HepG2 (cell line): ENCODE measurements around the gene COL25A1. TPM values are rescaled to one million over a fixed set of nuclear protein-coding genes. Genes with fewer than 3 reads are reported as not detected.

ENCODE experiments used
- ATAC-seq: fragments of 200-7000 bp; cut with Tn5 transposase; 3 replicates; pipeline ENCODE4 v1.9.1; 2020; ENCODE audit warnings: mild to moderate bottlenecking, moderate library complexity
- BruUV-seq: library from RNA; stranded (reverse); fragments of 400-500 nt; replicated peaks from 2 replicates; lab custom pipeline; 2021; lab: Mats Ljungman, UMichigan
- CTCF ChIA-PET: fragments of 300-600 bp; formaldehyde crosslinking; extraction: SDS; loops from one replicate; lab custom pipeline; 2021; ENCODE audit warnings: low total read pairs, inconsistent platforms, low intra/inter-chr PET ratio; lab: Yijun Ruan, JAX
- POLR2A ChIA-PET: fragments of 350-600 bp; sonication (Branson Sonifier 250); formaldehyde crosslinking; loops from one replicate; lab custom pipeline; 2020; ENCODE audit warnings: antibody characterized with exemption, inconsistent platforms; lab: Yijun Ruan, JAX
- DNase-seq: peaks from one replicate; pipeline ENCODE4 v3.0.0-alpha.2; 2015; ENCODE audit warnings: low spot score
- FAIRE-seq: peaks from 3 replicates; lab custom pipeline; 2011; peaks lifted over from hg19 to GRCh38; lab: Jason Lieb, UNC
- H2AFZ ChIP-seq: one replicate; pipeline ENCODE4 v1.6.1; 2011; ENCODE audit warnings: low read length, inconsistent platforms
- H3K27ac ChIP-seq: fragments of 300-600 bp; 3 replicates; pipeline ENCODE4 v1.8.0; 2011; ENCODE audit warnings: mixed run types, mild to moderate bottlenecking, mixed read lengths, low read length, inconsistent platforms; ENCODE audit not compliant: insufficient read depth; ENCODE audit errors: extremely low read length
- H3K27me3 ChIP-seq, 2 experiments: fragments of 200-600 bp in 1 of 2; 2 replicates in 1 of 2; 3 replicates in 1 of 2; pipeline versions ENCODE4 v1.6.0 to v1.8.0; 2011; ENCODE audit warnings: low read length in 2 of 2, mild to moderate bottlenecking in 2 of 2, moderate library complexity in 2 of 2, inconsistent platforms in 1 of 2; ENCODE audit not compliant: insufficient read depth in 2 of 2, control insufficient read depth in 1 of 2
- H3K36me3 ChIP-seq, 2 experiments: fragments of 200-600 bp in 1 of 2; replicated peaks in 1 of 2; 2 replicates in 1 of 2; 3 replicates in 1 of 2; pipeline versions ENCODE4 v1.5.1 to v1.8.0; 2011; ENCODE audit warnings: low read length in 2 of 2, inconsistent platforms in 1 of 2; ENCODE audit not compliant: insufficient read depth in 2 of 2, control insufficient read depth in 1 of 2
- H3K4me1 ChIP-seq: 2 replicates; pipeline ENCODE4 v1.5.1; 2012; ENCODE audit warnings: low read length, inconsistent platforms; ENCODE audit not compliant: insufficient read depth
- H3K4me2 ChIP-seq: 2 replicates; pipeline ENCODE4 v1.6.0; 2011; ENCODE audit warnings: low read depth, low read length, inconsistent platforms
- H3K4me3 ChIP-seq, 3 experiments: fragments of 200-600 bp in 1 of 3; sonication (generic), shearing (Covaris generic) in 1 of 3; replicated peaks in 1 of 3; 2 replicates each; pipeline ENCODE4 v1.5.1; 2011 to 2016; ENCODE audit warnings: low read length in 3 of 3, inconsistent platforms in 2 of 3, low read depth in 2 of 3, mild to moderate bottlenecking in 2 of 3, control low read depth in 1 of 3, mixed read lengths in 1 of 3; ENCODE audit not compliant: insufficient read depth in 1 of 3
- H3K79me2 ChIP-seq: one replicate; pipeline ENCODE4 v1.6.1; 2011; ENCODE audit warnings: low read length, inconsistent platforms; ENCODE audit not compliant: insufficient read depth
- H3K9ac ChIP-seq: 2 replicates; pipeline ENCODE4 v1.6.0; 2011; ENCODE audit warnings: mild to moderate bottlenecking, low read depth, low read length, inconsistent platforms; ENCODE audit not compliant: insufficient read depth
- H3K9me3 ChIP-seq: 2 replicates; pipeline ENCODE4 v1.5.1; 2012; ENCODE audit warnings: mild to moderate bottlenecking, low read length
- H4K20me1 ChIP-seq: 2 replicates; pipeline ENCODE4 v1.6.0; 2011; ENCODE audit warnings: inconsistent platforms, mild to moderate bottlenecking, low read length, moderate library complexity; ENCODE audit not compliant: insufficient read depth
- CAMTA2 ChIP-seq: sonication (generic); formaldehyde crosslinking; IDR thresholded peaks from 2 replicates; pipeline ENCODE4 v1.4.0; 2020; ENCODE audit warnings: mild to moderate bottlenecking, missing genetic modification reagents, borderline replicate concordance
- DPF2 ChIP-seq: sonication (generic); formaldehyde crosslinking; IDR thresholded peaks from 2 replicates; pipeline ENCODE4 v1.4.0; 2020; ENCODE audit warnings: mild to moderate bottlenecking, low read depth, missing genetic modification reagents, borderline replicate concordance
- HCFC1 ChIP-seq: fragments of 150-350 bp; IDR thresholded peaks from 2 replicates; pipeline ENCODE4 v1.6.1; 2014; ENCODE audit warnings: low read depth, low read length
- MATR3 ChIP-seq: sonication (generic); formaldehyde crosslinking; IDR thresholded peaks from 2 replicates; pipeline ENCODE4 v1.4.0; 2020; ENCODE audit warnings: missing genetic modification reagents
- PITX1 ChIP-seq: sonication (generic); formaldehyde crosslinking; IDR thresholded peaks from 2 replicates; pipeline ENCODE4 v1.5.1; 2020; ENCODE audit warnings: mild to moderate bottlenecking, missing genetic modification reagents
- SIN3A ChIP-seq: IDR thresholded peaks from 2 replicates; pipeline ENCODE4 v1.6.1; 2011; ENCODE audit warnings: low read depth, mild to moderate bottlenecking, control low read depth, low read length, borderline replicate concordance
- SUZ12 ChIP-seq: fragments of 150-350 bp; IDR thresholded peaks from 2 replicates; pipeline ENCODE4 v1.6.1; 2014; ENCODE audit warnings: low read depth, low read length
- TAF1 ChIP-seq: sonication (generic); formaldehyde crosslinking; IDR thresholded peaks from 2 replicates; pipeline ENCODE4 v1.4.0; 2020; ENCODE audit warnings: missing genetic modification reagents
- ZNF138 ChIP-seq: sonication (generic); formaldehyde crosslinking; IDR thresholded peaks from 2 replicates; pipeline ENCODE4 v1.5.0; 2020; ENCODE audit warnings: mild to moderate bottlenecking, low read depth, missing genetic modification reagents
- ZNF20 ChIP-seq: sonication (generic); formaldehyde crosslinking; IDR thresholded peaks from 2 replicates; pipeline ENCODE4 v1.4.0; 2020; ENCODE audit warnings: mild to moderate bottlenecking, moderate library complexity, missing genetic modification reagents
- ZNF337 ChIP-seq: sonication (generic); formaldehyde crosslinking; IDR thresholded peaks from 2 replicates; pipeline ENCODE4 v1.5.1; 2020; ENCODE audit warnings: missing genetic modification reagents, low read depth, mild to moderate bottlenecking, borderline replicate concordance
- ZNF460 ChIP-seq: sonication (generic); formaldehyde crosslinking; IDR thresholded peaks from 2 replicates; pipeline ENCODE4 v1.5.1; 2020; ENCODE audit warnings: missing genetic modification reagents, mild to moderate bottlenecking, borderline replicate concordance
- ZNF496 ChIP-seq: sonication (generic); formaldehyde crosslinking; IDR thresholded peaks from 2 replicates; pipeline ENCODE4 v1.8.1; 2023; ENCODE audit warnings: mild to moderate bottlenecking, moderate library complexity, missing genetic modification reagents; ENCODE audit not compliant: insufficient replicate concordance
- WGBS: methylation state at CpG from one replicate; pipeline ENCODE4 v1.1.6; 2017; ENCODE audit warnings: low lambda C conversion rate; 5-methylcytosine and 5-hydroxymethylcytosine counted together
- in situ Hi-C: cut with HindIII; loops from 2 replicates; pipeline ENCODE4 v1.10.0; 2017; ENCODE audit warnings: low pct_unique_long_range_greater_than_20kb; ENCODE audit not compliant: extremely low pct_ligation_motif_present
- intact Hi-C: fragments of 100-400 bp; cut with micrococcal nuclease; formaldehyde crosslinking; loops from one replicate; pipeline ENCODE4 v1.10.0; 2022; ENCODE audit not compliant: unreplicated experiment
- polyA plus RNA-seq, 8 experiments: library from polyadenylated mRNA; depleted of rRNA in 3 of 8; stranded (reverse) in 7 of 8; unstranded in 1 of 8; fragments of >200 nt; fragmentation: Illumina TruSeq in 4 of 8; extraction: Trizol in 4 of 8; gene quantifications; 2 replicates each; pipeline versions ENCODE4 v1.2.1 to v1.2.3, GENCODE V29; 2011 to 2016; ENCODE audit warnings: low read depth in 4 of 8, missing spikeins in 1 of 8, mixed read lengths in 1 of 8; ENCODE audit not compliant: insufficient read depth in 1 of 8
- total RNA-seq, 5 experiments: library from RNA; depleted of rRNA; stranded (reverse); fragments of >200 nt; fragmentation: Illumina TruSeq; extraction: Trizol; gene quantifications; 2 replicates each; pipeline ENCODE4 v1.2.3, GENCODE V29; 2016; ENCODE audit warnings: low read depth in 1 of 5
- TF ChIP-seq, protein P1 (sequence below): sonication (generic); formaldehyde crosslinking; IDR thresholded peaks from 2 replicates; pipeline ENCODE4 v1.4.0; 2020; ENCODE audit warnings: missing genetic modification reagents

Gene COL25A1
- total and polyA plus RNA-seq, 2 of the 13 experiments (the other 11 are each of a cell fraction or from before 2014, with no cell fraction given): not detected

GRCh38 chr4:109231331-109231730, 71.1 kb downstream of the COL25A1 start:
- no TSS peak for BruUV-seq

More at GRCh38 chr4:109231331-109231730, 71.1 kb downstream of the COL25A1 start:
- H3K4me1 ChIP-seq: no peaks in the 10 kb centered on the region
- H3K27me3 ChIP-seq: no peaks in the 10 kb centered on the region; a peak in 1 of 5 replicates
- no peaks in the 10 kb centered on the region for H3K9me3 ChIP-seq
- TF ChIP-seq SUZ12 (no peak), ZNF20 (CRISPR knock-in tag) (no peak), ZNF138 (CRISPR knock-in tag) (no peak), ZNF460 (CRISPR knock-in tag) (no peak), DPF2 (CRISPR knock-in tag) (no peak), CAMTA2 (CRISPR knock-in tag) (no peak), TAF1 (CRISPR knock-in tag) (no peak), MATR3 (CRISPR knock-in tag) (no peak), SIN3A (no peak), HCFC1 (no peak), PITX1 (CRISPR knock-in tag) (no peak), ZNF496 (CRISPR knock-in tag) (no peak), ZNF337 (CRISPR knock-in tag) (no peak)
- TF ChIP-seq, protein P1, sequence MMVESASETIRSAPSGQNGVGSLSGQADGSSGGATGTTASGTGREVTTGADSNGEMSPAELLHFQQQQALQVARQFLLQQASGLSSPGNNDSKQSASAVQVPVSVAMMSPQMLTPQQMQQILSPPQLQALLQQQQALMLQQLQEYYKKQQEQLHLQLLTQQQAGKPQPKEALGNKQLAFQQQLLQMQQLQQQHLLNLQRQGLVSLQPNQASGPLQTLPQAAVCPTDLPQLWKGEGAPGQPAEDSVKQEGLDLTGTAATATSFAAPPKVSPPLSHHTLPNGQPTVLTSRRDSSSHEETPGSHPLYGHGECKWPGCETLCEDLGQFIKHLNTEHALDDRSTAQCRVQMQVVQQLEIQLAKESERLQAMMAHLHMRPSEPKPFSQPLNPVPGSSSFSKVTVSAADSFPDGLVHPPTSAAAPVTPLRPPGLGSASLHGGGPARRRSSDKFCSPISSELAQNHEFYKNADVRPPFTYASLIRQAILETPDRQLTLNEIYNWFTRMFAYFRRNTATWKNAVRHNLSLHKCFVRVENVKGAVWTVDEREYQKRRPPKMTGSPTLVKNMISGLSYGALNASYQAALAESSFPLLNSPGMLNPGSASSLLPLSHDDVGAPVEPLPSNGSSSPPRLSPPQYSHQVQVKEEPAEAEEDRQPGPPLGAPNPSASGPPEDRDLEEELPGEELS: no peak
- CTCF ChIA-PET: no interaction called here
- ATAC-seq: no peak
- no peaks in the 10 kb centered on the region for H3K79me2 ChIP-seq
- intact Hi-C loops (no loop called here), in situ Hi-C loops (no loop called here)
- H3K4me3 ChIP-seq: no peak overlapping the region
- 0% methylated on average over 1 of the region's 1 CpG for WGBS
- FAIRE-seq: no peak
- POLR2A ChIA-PET: no interaction called here
- H4K20me1 ChIP-seq: no peaks in the 10 kb centered on the region
- no peak overlapping the region for H3K9ac ChIP-seq
- DNase-seq: no peak
- H3K4me2 ChIP-seq: no peak overlapping the region
- no peaks in the 10 kb centered on the region for H3K36me3 ChIP-seq
- no peak overlapping the region for H2AFZ ChIP-seq
- no peak overlapping the region for H3K27ac ChIP-seq
